SK-N-MC (cell line): ENCODE measurements around the gene C20orf96.

Source experiments
- EZH2 ChIP-seq: fragments of 200-600 bp; sonication (generic); IDR thresholded peaks from one replicate; pipeline ENCODE4 v1.6.1; 2017; ENCODE audit warnings: antibody characterized with exemption
- FOXP2 ChIP-seq: optimal IDR thresholded peaks from 2 replicates; pipeline ENCODE3; 2011; ENCODE audit warnings: mild to moderate bottlenecking, moderate library complexity; ENCODE audit not compliant: insufficient read depth; ENCODE audit errors: extremely low read length, control extremely low read depth
- POLR2AphosphoS5 ChIP-seq: IDR thresholded peaks from 2 replicates; pipeline ENCODE4 v1.6.1; 2012; ENCODE audit warnings: mild to moderate bottlenecking, low read depth, low read length, borderline replicate concordance

- no peak for TF ChIP-seq EZH2
- TF ChIP-seq POLR2AphosphoS5, result no peak
- TF ChIP-seq FOXP2, result no peak
Observed at GRCh38 chr20:276620-277495, 13.7 kb downstream of the C20orf96 start.
